Hepatocyte (in vitro differentiated cells): ENCODE results near the gene PACRG.

Experiments used
- EZH2 ChIP-seq: fragments of 200-600 bp; sonication (generic); IDR thresholded peaks from 2 replicates; pipeline ENCODE4 v1.6.1; 2016; ENCODE audit warnings: antibody characterized with exemption, mild to moderate bottlenecking, borderline replicate concordance
- EZH2phosphoT487 ChIP-seq: fragments of 200-600 bp; sonication (generic); IDR thresholded peaks from one replicate; pipeline ENCODE4 v1.6.1; 2018; ENCODE audit warnings: antibody characterized with exemption, mild to moderate bottlenecking, low read depth, moderate library complexity; ENCODE audit not compliant: unreplicated experiment, severe bottlenecking
- TF ChIP-seq, protein P1 (sequence below): fragments of 200-600 bp; sonication (generic); IDR thresholded peaks from 2 replicates; pipeline ENCODE4 v1.5.1; 2016; ENCODE audit warnings: antibody characterized with exemption, mild to moderate bottlenecking; ENCODE audit not compliant: poor library complexity

DNA sequence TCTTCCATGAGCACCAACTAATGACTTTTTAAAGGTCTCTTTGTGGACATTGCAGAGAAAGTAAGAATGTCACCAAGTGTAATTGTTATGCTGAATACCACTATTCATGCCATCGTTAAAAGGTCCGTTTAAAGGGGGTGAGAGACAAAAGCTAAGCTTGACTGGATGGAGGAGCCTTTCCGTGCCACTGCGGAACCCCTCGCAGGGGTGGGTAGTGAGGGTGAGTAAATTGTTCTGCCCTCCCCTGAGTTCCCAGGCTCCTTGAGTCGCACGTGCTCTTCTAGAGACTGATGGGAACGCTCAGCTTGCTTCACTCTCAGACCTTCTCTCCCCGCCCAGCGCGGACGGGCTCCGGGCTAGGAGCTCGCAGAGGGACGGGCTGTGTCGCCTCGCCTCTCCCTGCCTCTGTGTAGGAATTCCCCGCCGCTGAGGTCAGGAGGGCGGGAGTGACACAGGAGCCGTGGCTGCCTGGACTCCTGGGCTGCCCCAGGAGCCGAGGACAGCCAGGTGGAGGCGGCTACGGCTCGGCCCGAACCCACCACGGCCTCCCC, 371.9 kb downstream of the PACRG start:
- TF ChIP-seq, protein P1, sequence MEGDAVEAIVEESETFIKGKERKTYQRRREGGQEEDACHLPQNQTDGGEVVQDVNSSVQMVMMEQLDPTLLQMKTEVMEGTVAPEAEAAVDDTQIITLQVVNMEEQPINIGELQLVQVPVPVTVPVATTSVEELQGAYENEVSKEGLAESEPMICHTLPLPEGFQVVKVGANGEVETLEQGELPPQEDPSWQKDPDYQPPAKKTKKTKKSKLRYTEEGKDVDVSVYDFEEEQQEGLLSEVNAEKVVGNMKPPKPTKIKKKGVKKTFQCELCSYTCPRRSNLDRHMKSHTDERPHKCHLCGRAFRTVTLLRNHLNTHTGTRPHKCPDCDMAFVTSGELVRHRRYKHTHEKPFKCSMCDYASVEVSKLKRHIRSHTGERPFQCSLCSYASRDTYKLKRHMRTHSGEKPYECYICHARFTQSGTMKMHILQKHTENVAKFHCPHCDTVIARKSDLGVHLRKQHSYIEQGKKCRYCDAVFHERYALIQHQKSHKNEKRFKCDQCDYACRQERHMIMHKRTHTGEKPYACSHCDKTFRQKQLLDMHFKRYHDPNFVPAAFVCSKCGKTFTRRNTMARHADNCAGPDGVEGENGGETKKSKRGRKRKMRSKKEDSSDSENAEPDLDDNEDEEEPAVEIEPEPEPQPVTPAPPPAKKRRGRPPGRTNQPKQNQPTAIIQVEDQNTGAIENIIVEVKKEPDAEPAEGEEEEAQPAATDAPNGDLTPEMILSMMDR, result no peak
- no peak for TF ChIP-seq EZH2phosphoT487
- TF ChIP-seq EZH2, result no peak
